Upper lobe of left lung (tissue), 6 donors: ENCODE results near the gene BRD1. TPM values are rescaled to one million over a fixed set of nuclear protein-coding genes. Genes with fewer than 3 reads are reported as not detected.

Experiments used
- ATAC-seq, 2 donors: fragments of 200-7000 bp; cut with Tn5 transposase; one replicate each; pipeline ENCODE4 v1.9.1; 2022; ENCODE audit warnings: mild to moderate bottlenecking in 2 of 2, moderate library complexity in 2 of 2; ENCODE audit not compliant: low FRiP score in 2 of 2
- DNase-seq, 2 donors: peaks; one replicate each; pipeline ENCODE4 v3.0.0-alpha.2; 2019 to 2020
- H3K27ac ChIP-seq, 4 donors: fragments of 200-600 bp; sonication (generic); one replicate each; pipeline ENCODE4 v1.5.1; 2016 to 2019
- H3K27me3 ChIP-seq, 4 donors: fragments of 200-600 bp; sonication (generic); one replicate each; pipeline ENCODE4 v1.5.1; 2017 to 2019
- H3K36me3 ChIP-seq, 4 donors: fragments of 200-600 bp; sonication (generic); one replicate each; pipeline ENCODE4 v1.5.1; 2016 to 2019
- H3K4me1 ChIP-seq, 4 donors: fragments of 200-600 bp; sonication (generic); one replicate each; pipeline ENCODE4 v1.5.1; 2018 to 2019
- H3K4me3 ChIP-seq, 4 donors: fragments of 200-600 bp; sonication (generic); one replicate each; pipeline ENCODE4 v1.5.1; 2017 to 2019; ENCODE audit warnings: mild to moderate bottlenecking in 2 of 4, moderate library complexity in 1 of 4
- H3K9me3 ChIP-seq, 4 donors: fragments of 200-600 bp; sonication (generic); one replicate each; pipeline ENCODE4 v1.5.1; 2018 to 2019
- CTCF ChIP-seq, 6 experiments: fragments of 450-650 bp in 4 of 6; fragments of 200-600 bp in 2 of 6; sonication (generic) in 2 of 6; IDR thresholded peaks; one replicate each; pipeline ENCODE4 v1.5.1; 2016 to 2019; ENCODE audit warnings: antibody characterized with exemption in 6 of 6
- EP300 ChIP-seq, 4 donors: sonication (generic); formaldehyde crosslinking; IDR thresholded peaks; one replicate each; pipeline ENCODE4 v1.5.1; 2017; ENCODE audit warnings: antibody characterized with exemption in 4 of 4, control low read depth in 2 of 4
- POLR2A ChIP-seq, 4 donors: fragments of 450-650 bp; IDR thresholded peaks; one replicate each; pipeline ENCODE4 v1.5.1; 2016 to 2017; ENCODE audit warnings: antibody characterized with exemption in 4 of 4, mild to moderate bottlenecking in 2 of 4
- POLR2AphosphoS5 ChIP-seq, 2 donors: sonication (generic); formaldehyde crosslinking; IDR thresholded peaks; one replicate each; pipeline ENCODE4 v1.5.1; 2017; ENCODE audit warnings: antibody characterized with exemption in 2 of 2
- WGBS, 2 donors: methylation state at CpG; one replicate each; pipeline ENCODE4 v1.1.5; 2017 to 2018; 5-methylcytosine and 5-hydroxymethylcytosine counted together
- total RNA-seq, 6 donors: library from RNA; depleted of rRNA in 4 of 6; stranded (reverse); fragments of >200 nt in 4 of 6; gene quantifications; one replicate each; pipeline versions ENCODE4 v1.1.0 to v1.2.1, GENCODE V29; 2016 to 2021
- donor health status: DM: no; HTN: no; CAD: no; lungs with moderate emphysema.
- donor health status: DM: no; HTN: yes; CAD: no; lungs with severe emphysema.

Gene BRD1
- total RNA-seq, 6 donors from 2014 or later: 38.9 to 141 (median 43.0) TPM

GRCh38 chr22:49869845-49870712 is 42.4 kb upstream of the BRD1 start:
- Histone ChIP-seq H3K27ac (no peak overlapping the region), H3K4me3 (no peak overlapping the region), H3K36me3 (no peaks in the 10 kb centered on the region), H3K9me3 (peaks cover 0 to 28% (median 4%) of the 10 kb centered on the region in 4 donors), H3K4me1 (no peaks in the 10 kb centered on the region), H3K27me3 (no peaks in the 10 kb centered on the region)
- DNase-seq: no peak
- WGBS, 2 donors: 83 to 90% methylated on average over 13 to 14 of the region's 14 CpGs
- no peak for ATAC-seq
- TF ChIP-seq POLR2AphosphoS5 (IDR thresholded peaks at IDR 0.05) (no peak), POLR2A (IDR thresholded peaks at IDR 0.05) (no peak), EP300 (IDR thresholded peaks at IDR 0.05) (no peak), CTCF (IDR thresholded peaks at IDR 0.05) (no peak)

- Histone ChIP-seq H3K36me3 (no peaks in the 10 kb centered on the region), H3K27me3 (no peaks in the 10 kb centered on the region), H3K4me3 (no peak overlapping the region), H3K4me1 (no peaks in the 10 kb centered on the region), H3K9me3 (peaks cover 0 to 28% (median 4%) of the 10 kb centered on the region in 4 donors), H3K27ac (no peak overlapping the region)
- 87 to 94% methylated on average over 17 of the region's 17 CpGs for WGBS, 2 donors
- TF ChIP-seq POLR2AphosphoS5 (IDR thresholded peaks at IDR 0.05): no peak
- TF ChIP-seq EP300 (IDR thresholded peaks at IDR 0.05): no peak
- TF ChIP-seq POLR2A (IDR thresholded peaks at IDR 0.05): no peak
- no peak for TF ChIP-seq CTCF (IDR thresholded peaks at IDR 0.05)
- ATAC-seq: no peak
- DNase-seq: no peak
Observed at GRCh38 chr22:49869086-49869830, 41.6 kb upstream of the BRD1 start.

DNA sequence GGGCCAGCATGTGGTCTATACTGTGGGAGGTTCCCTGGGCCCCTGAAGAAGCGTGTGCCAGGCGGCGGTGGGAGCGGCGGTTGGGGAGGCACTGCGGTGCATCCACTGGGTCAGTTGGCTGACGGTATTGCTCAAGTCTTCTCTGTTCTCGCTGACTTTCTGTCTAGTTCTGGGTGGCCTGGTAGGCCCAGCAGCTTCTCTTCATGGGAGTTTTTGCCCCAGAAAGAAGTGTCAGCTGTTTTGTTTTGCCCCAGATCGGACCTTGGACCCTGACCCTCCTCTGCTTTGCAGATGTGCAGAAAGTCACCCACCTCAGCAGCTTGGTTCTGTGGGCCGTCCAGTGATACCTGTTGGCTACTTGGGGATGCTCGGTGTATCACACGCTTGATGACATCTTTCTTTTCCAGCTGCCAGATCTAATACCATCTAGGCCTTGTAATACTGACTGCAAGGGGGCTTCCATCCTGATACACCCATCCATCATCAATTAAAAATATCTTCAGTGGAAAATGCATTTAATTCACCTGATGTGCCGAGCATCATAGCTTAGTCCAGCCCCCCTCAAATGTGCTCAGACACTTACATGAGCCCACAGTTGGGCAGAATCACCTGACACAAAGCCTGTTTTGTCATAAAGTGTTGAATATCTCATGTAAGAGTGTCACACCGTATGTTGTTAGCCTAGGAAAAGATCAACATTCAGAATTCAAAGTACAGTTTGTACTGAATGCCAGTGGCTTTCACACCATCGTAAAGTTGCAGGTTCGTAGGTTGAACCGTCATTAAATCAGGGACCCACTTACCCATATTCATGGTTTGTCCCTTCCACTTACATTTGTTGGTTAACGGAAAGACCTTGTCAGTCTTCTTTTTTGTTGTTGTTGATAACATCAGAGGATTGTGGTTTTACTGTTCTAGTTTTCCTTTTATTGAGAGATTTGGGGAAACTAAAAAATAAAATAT is 39.9 kb upstream of the BRD1 start:
- H3K9me3 ChIP-seq: peaks cover 0 to 28% (median 4%) of the 10 kb centered on the region in 4 donors
- H3K27ac ChIP-seq: peak overlapping the region in 2 of 4 donors; percentile 46 to 64
- ATAC-seq: no peak
- 94 to 97% methylated on average over 18 of the region's 18 CpGs for WGBS, 2 donors
- no peaks in the 10 kb centered on the region for H3K36me3 ChIP-seq
- H3K27me3 ChIP-seq: no peaks in the 10 kb centered on the region
- H3K4me1 ChIP-seq: no peaks in the 10 kb centered on the region
- H3K4me3 ChIP-seq: no peak overlapping the region
- peak in 1 of 2 donors; percentile 58 for DNase-seq
- TF ChIP-seq POLR2AphosphoS5 (IDR thresholded peaks at IDR 0.05) (no peak), EP300 (IDR thresholded peaks at IDR 0.05) (peak in 2 of 4 donors; percentile 80 to 82)

- Histone ChIP-seq H3K9me3 (peaks cover 0 to 28% (median 4%) of the 10 kb centered on the region in 4 donors), H3K4me3 (no peak overlapping the region), H3K27ac (peak overlapping the region in 1 of 4 donors; percentile 46), H3K4me1 (peaks cover 0 to 8% (median 6%) of the 10 kb centered on the region in 4 donors), H3K36me3 (no peaks in the 10 kb centered on the region), H3K27me3 (no peaks in the 10 kb centered on the region)
- WGBS, 2 donors: 92 to 93% methylated on average over 8 of the region's 8 CpGs
- no peak for DNase-seq
- ATAC-seq: no peak
- TF ChIP-seq POLR2AphosphoS5 (IDR thresholded peaks at IDR 0.05) (no peak), POLR2A (IDR thresholded peaks at IDR 0.05) (no peak), EP300 (IDR thresholded peaks at IDR 0.05) (no peak), CTCF (IDR thresholded peaks at IDR 0.05) (no peak)
Observed at GRCh38 chr22:49866646-49867045, 39.0 kb upstream of the BRD1 start.
